ENCODE results near the gene AFAP1L1.

GRCh38 chr5:149380466-149381121 is 108.9 kb downstream of the AFAP1L1 start:
- TF ChIP-seq CTCF (IDR thresholded peaks at IDR 0.05) = no peak
- peak; percentile 82 to 90 (median 86) for TF ChIP-seq POLR2AphosphoS5 (IDR thresholded peaks at IDR 0.05)
- peak; percentile 37 to 94 (median 56) for TF ChIP-seq EP300 (IDR thresholded peaks at IDR 0.05)
